ENCODE results near the gene SCAMP2. TPM values are rescaled to one million over a fixed set of nuclear protein-coding genes. Genes with fewer than 3 reads are reported as not detected.
"Not testable (repeated sequence)": the region's sequence is repeated elsewhere in the genome, so short reads cannot be mapped to it uniquely, and the experiment has no call there.

The SCAMP2 gene, protein sequence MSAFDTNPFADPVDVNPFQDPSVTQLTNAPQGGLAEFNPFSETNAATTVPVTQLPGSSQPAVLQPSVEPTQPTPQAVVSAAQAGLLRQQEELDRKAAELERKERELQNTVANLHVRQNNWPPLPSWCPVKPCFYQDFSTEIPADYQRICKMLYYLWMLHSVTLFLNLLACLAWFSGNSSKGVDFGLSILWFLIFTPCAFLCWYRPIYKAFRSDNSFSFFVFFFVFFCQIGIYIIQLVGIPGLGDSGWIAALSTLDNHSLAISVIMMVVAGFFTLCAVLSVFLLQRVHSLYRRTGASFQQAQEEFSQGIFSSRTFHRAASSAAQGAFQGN
- polyA plus RNA-seq (ENCODE audit: insufficient read length in 10 of 10): 10 to 100 TPM; 49.3 to 63.3 (median 54.8) TPM
- long read RNA-seq, donor 1, transcript SCAMP2-201 (9 exons, 2,453 nt): major isoform, 15 of 17 reads
- long read RNA-seq, donor 1, partial matches to known transcripts: 0 of 17 reads
- long read RNA-seq, donor 1, other reads (novel, unspliced or antisense): 0 of 17 reads
- long read RNA-seq, donor 2, transcript SCAMP2-201 (9 exons, 2,453 nt): major isoform, 16 of 23 reads
- long read RNA-seq, donor 2, partial matches to known transcripts: 5 of 23 reads
- long read RNA-seq, donor 2, other reads (novel, unspliced or antisense): 0 of 23 reads
- long read RNA-seq, donor 3: 0 reads
- long read RNA-seq, donor 4, transcript SCAMP2-201 (9 exons, 2,453 nt): major isoform, 11 of 11 reads
- long read RNA-seq, donor 4, partial matches to known transcripts: 0 of 11 reads
- long read RNA-seq, donor 4, other reads (novel, unspliced or antisense): 0 of 11 reads
- long read RNA-seq, donor 5, transcript SCAMP2-201 (9 exons, 2,453 nt): major isoform, 27 of 43 reads
- long read RNA-seq, donor 5, partial matches to known transcripts: 14 of 43 reads
- long read RNA-seq, donor 5, other reads (novel, unspliced or antisense): 0 of 43 reads
- long read RNA-seq, donor 6, transcript SCAMP2-201 (9 exons, 2,453 nt): major isoform, 23 of 25 reads
- long read RNA-seq, donor 6, partial matches to known transcripts: 0 of 25 reads
- long read RNA-seq, donor 6, other reads (novel, unspliced or antisense): 0 of 25 reads
- long read RNA-seq, donor 7, transcript SCAMP2-201 (9 exons, 2,453 nt): major isoform, 19 of 19 reads
- long read RNA-seq, donor 7, partial matches to known transcripts: 0 of 19 reads
- long read RNA-seq, donor 7, other reads (novel, unspliced or antisense): 0 of 19 reads
- long read RNA-seq, donor 8, transcript SCAMP2-201 (9 exons, 2,453 nt): major isoform, 18 of 18 reads
- long read RNA-seq, donor 8, partial matches to known transcripts: 0 of 18 reads
- long read RNA-seq, donor 8, other reads (novel, unspliced or antisense): 0 of 18 reads
- long read RNA-seq, donor 9, partial matches to known transcripts: 0 of 4 reads
- long read RNA-seq, donor 9, other reads (novel, unspliced or antisense): 0 of 4 reads

DNA sequence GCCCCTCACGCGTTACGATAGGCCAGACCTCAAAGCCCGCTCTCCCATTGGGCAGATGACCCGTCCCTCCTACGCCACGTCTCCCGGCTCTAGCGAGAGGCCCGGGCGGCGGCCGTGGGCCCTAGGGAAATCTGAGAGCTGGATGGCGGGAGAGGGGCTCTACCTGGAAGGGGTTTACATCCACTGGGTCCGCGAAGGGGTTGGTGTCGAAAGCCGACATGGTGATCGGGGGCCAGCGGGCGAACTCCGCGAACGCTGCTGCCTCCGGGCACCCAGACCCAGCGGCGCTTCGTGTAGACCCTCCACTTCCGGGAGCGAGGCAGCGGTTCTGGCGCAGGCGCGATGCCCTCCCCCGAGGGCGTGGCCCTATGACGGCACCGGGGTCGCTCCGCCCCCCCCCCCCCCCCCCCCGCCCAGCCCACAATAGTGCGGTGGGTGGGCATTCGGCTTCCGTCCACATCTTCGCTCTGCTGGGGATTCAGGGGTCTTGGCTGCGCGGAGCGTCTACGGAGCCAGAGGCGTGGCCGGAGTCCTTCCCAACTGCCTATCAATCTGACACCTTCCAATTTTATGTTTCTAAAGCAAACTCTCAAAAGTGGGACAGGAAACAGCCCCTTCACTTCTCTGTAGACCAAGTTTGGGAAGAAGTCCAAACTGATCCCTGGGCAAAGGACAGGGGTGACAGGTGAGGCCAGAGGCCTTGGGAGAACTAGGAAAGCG is at the start of gene SCAMP2:
TSS of gene SCAMP2 (minus strand) at position 330 of the 720 bp plus-strand sequence. CDS start at position 220, 110 bp downstream.
- peak; percentile 96 to 99 (median 96) for DNase-seq

GRCh38 chr15:74920456-74920855 is 47.3 kb upstream of the SCAMP2 start:
- DNase-seq: no peak

DNA sequence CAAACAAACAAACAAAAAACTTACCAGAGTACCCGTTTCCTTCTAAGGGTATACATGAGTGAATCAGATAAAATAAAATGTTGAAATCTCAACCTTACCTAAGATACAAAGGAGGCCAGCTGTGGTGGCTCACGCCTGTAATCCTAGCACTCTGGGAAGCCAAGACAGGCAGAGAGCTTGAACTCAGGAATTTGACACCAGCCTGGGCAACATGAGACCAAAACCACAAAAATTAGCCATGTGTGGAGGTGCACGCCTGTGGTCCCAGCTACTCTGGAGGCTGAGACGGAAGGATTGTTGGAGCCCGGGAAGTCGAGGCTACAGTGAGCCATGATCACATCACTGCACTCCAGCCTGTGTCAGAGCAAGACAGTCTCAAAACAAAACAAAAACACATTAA is 44.5 kb upstream of the SCAMP2 start:
- DNase-seq: no peak

DNA sequence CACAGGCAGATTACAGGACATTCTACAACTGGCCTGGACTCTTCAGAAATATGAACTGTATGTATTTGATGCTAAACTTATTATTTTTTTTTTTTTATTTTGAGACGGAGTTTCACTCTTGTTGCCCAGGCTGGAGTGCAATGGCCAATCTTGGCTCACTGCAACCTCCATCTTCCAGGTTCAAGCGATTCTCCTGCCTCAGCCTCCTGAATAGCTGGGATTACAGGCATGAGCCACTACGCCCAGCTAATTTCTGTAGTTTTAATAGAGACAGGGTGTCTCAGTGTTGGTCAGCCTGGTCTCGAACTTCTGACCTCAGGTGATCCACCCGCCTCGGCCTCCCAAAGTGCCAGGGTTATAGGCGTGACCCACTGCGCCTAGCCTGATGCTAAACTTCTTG is 40.6 kb upstream of the SCAMP2 start:
- DNase-seq: not testable (repeated sequence)

- no peak for DNase-seq
Observed at GRCh38 chr15:74913041-74913440, 39.9 kb upstream of the SCAMP2 start.

DNA sequence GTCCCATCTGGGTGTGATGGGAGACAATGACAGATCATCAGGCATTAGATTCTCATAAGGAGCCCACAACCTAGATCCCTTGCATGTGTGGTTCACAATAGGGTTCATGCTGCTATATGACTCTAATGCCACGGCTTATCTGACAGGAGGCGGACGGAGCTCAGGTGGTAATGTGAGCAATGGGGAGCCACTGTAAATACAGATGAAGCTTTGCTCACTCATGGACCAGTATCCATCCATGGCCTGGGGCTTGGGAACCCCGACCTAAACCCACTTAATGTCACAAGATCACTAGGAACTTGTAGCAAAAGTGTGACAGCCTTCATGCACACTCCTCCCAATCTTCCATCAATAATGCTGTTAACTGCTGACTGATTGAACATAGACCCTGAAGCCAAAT is 35.5 kb upstream of the SCAMP2 start:
- no peak for DNase-seq

- DNase-seq: no peak
Observed at GRCh38 chr15:74907163-74907870, 34.2 kb upstream of the SCAMP2 start.

DNA sequence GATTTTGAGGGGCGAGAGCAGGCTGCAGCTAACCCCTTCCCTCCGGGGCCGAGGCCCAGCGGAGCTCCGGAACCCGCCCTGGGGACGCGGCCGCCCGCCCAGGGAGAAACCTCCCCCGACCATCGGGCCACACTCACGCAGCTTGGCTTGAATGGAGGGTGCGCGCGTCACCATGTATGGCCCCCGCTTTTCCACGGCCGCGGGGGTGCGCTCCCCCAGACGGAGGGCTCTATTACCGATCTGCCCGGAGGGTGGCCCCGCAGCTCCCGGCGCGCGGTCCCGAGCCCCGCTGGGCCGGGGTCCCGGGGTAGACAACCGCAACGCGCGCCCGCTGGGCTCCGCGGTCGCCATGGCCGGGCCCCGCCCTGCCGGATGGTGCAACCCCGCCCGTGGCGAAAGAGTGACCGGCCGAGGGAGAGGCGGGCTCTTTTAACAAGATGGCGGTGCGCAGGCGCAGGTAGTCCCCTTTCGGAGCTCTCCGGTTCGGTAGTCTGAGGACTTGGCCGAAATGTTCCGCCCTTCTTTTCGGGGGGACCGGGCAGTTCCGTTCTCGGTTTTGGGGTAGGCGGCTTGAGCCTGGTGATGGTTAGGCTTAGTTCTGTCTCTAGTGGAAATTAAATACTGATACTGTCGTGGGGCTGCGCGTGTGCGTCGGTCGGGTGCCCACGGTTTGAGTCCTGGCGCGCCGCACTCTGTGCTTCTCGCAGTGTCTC is 33.4 kb upstream of the SCAMP2 start, which contains the start of gene FAM219B:
TSS of gene FAM219B (minus strand) at position 402 of the 713 bp plus-strand sequence. CDS start at position 351, 51 bp downstream.
- DNase-seq: peak; percentile 86 to 96 (median 93)

GRCh38 chr15:74906067-74906449 is 32.9 kb upstream of the SCAMP2 start:
- peak in 1 of 3 donors; percentile 26 for DNase-seq

DNA sequence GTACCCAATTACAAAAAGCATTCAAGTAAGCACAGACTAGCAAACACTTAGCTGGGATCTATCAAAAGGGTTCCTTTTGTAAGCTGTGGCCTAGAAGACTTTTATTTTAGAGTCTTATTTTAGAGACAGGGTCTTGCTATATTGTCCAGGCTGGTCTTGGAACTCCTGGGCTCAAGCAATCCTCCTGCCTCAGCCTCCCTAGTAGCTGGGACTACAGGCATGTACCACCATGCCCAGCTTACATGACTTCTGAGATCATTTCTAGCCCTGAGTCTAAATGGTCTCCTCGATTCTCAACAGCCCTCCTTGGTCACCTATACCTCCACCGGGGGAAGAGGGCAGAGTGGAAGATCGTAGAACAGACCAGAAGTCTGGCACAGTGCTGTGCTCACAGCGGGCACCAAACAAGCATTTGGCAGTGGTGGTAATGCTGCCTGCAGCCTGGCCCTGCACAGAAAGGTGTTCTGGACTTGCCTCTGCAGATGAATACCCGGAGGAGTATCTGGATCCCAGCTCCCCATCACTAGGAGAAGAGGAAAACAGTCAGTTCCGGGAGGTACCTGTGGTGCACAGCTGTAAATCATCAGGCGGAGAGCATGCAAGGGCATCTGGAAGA is 31.1 kb upstream of the SCAMP2 start:
- no peak for DNase-seq

DNA sequence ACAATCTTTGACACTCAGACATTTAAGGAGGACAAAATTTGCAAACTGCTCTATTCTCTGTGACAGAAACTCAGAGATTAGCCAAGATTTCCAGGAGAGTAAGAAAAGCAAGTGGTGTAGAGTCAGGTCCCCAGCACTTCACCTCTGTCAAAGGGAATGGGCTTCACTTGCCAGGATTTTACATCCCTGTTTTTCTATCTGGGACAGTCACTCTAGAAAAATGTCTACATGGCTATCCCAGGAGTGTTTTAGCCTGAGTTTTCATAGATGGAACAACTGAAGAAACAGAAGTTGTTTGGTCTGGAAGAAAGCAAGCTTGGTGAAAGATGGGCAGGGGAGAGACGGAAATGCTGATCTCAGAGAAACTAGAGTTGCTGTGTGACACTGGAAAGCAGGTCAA is 30.5 kb upstream of the SCAMP2 start:
- DNase-seq: no peak

- no peak for DNase-seq
Observed at GRCh38 chr15:74902295-74903075, 29.3 kb upstream of the SCAMP2 start.

- DNase-seq: peak; percentile 30 to 75 (median 65)
Observed at GRCh38 chr15:74901612-74902063, 28.5 kb upstream of the SCAMP2 start.

DNA sequence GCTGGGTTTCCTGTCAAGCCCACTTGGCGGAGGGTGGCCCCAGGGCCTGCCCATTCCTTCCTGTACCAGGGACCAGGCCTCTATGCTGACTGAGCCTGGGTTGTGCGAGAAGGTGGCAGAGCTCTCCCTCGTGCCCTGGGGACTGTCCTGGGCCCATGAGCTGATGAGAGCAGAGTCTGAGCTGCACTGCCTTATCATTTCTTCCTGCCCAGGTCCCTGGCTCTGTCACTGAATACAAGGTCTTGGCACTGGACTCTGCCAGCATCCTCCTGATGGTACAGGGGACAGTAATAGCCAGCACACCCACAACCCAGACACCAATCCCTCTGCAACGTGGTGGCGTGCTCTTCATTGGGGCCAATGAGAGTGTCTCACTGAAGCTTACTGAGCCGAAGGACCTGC is 24.1 kb upstream of the SCAMP2 start:
- DNase-seq: no peak

DNA sequence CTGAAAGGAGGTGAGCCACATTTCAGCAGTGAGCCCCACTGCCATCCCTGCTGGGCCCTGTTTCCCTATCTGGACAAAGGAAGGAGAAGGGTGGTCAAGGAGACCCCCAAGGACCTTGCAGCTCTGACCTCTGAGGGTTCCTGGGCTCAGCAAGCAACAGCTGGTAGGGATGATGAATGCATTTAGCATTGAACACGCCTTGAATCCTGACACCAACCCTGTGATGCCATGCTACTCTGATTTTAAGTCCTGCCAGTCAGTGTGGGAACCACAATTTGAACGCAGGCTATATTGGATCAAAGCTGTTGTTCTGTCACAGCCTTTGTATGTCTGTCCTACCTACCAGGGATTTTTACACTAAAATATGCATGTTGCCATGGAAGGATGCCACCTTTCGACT is 23.2 kb upstream of the SCAMP2 start:
- DNase-seq: no peak

DNA sequence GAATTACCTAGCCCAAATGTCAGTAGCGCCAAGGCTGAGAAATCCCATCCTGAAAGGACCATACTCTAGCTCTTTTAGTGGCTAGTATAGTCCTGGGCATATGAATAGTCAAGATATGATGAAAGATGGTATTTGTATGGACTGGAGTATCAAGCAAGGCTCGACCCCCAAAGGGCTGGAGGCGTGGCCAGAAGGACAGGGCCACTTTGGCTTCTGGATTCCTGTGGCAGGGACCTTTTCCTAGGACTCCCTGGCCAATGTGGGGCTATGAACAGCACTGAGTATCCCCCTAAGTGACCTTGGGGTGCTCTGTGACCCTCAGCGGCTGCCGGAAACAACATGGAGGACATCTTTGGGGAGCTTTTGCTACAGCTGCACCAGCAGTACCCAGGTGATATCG is 22.7 kb upstream of the SCAMP2 start:
- DNase-seq: no peak

DNA sequence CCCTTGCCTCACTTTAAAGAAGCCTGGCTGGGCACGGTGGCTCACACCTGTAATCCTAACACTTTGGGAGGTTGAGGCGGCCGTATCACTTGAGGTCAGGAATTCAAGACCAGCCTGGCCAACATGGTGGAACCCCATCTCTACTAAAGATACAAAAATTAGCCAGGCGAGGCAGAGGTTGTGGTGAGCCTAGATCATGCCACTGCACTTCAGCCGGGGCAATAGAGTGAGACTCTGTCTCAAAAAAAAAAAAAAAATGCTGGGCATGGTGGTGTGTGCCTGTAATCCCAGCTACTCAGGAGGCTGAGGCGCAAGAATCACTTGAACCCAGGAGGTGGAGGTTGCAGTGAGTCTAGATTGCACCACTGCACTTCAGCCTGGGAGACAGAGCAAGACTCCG is 21.2 kb upstream of the SCAMP2 start:
- DNase-seq: not testable (repeated sequence)

DNA sequence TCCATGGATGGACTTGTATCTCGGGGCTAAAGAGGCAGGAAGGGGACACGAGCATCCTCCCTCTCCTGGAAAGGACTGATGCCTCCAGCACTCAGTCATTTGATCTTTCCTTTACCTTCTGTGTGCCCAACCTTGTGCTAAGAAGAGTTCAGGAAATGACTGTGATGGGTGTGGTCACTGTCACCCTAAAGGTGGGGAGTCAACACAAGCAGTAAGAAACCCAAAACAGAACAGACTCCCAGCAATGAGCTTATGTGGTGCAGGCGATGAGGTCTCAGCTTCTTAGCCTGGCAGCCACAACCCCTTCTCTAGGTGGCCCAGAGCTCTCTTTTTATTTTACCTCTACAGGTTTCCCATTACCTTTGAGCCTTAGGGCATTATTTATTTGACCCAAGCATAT is 20.5 kb upstream of the SCAMP2 start:
- no peak for DNase-seq

Data from muscle of back (tissue), 13 donors.